Measurements from ENCODE around the gene CNPPD1. TPM values are rescaled to one million over a fixed set of nuclear protein-coding genes. Genes with fewer than 3 reads are reported as not detected.

The CNPPD1 gene
- total RNA-seq (2022) (59.3 and 62.9 TPM in 2 replicates), Bru-seq, nascent RNA (percentile 73 among the genes with signal in this experiment), BruChase-seq, experiment 1, labeled RNA remaining after a 2-hour chase (percentile 81 among the genes with signal in this experiment), BruChase-seq, experiment 2, labeled RNA remaining after a 6-hour chase (percentile 91 among the genes with signal in this experiment)
- long read RNA-seq, transcript CNPPD1-201 (8 exons, 2,060 nt) = major isoform, 126 of 201 reads
- long read RNA-seq, transcript CNPPD1-203 (7 exons, 919 nt) = minor isoform, 5 of 201 reads
- long read RNA-seq, partial matches to known transcripts = 30 of 201 reads
- long read RNA-seq, other reads (novel, unspliced or antisense) = 37 of 201 reads

DNA sequence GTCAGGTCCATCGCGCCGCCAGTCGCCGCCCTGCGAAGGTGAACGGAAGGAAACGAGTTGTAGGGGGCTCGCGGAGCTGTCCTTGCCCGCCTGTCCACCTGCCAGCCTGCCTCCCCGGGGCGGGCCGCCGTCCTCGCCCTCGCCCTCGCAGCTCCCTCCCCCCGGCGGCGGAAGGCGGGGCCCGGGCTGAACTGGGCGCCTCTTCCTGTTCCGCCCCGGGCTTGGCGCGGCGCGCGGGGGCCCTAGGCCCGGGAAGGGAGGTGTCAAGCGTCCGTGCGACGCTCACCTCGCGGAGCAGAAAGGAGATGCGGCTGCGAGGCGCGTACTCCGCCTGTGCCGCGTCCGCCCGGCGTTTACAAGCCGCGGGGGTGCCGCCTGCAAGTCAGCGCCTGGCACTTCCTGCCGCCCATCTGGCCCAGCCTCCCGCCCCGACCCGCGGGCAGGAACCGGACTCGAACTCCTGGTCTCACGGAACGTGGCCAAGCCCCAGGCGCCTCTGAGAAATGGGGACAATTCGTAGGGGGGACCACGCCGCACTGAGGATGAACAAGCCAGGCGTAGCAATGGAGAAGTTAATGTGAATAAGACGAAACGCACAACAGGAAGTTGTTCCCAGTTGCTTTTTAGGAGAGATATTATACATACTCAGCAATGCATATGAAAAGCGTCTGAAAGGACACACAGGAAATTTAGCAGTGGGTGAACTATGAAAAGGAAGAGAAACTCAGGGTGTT, at the start of gene CNPPD1:
Gene CNPPD1, minus strand, starts transcription at position 108 of the 734 bp plus-strand sequence. Its CDS starts 97 bp downstream, at position 11.
- ChIA-PET POLR2A (interaction anchor here (0.6 to 1.4 kb wide), 11 partner anchors 13 to 211 kb away, joined by 3 to 13 read pairs (median 6); partner anchors contain the start of genes ABCB6, DNAJB2, DNPEP and GLB1L), CTCF (interaction anchor here (0.6 to 2.0 kb wide), 9 partner anchors 29 to 210 kb away, joined by 3 to 13 read pairs (median 4); partner anchors contain the start of genes ANKZF1, ATG9A and ZFAND2B)
- Histone ChIP-seq H3K27me3 (replicated peaks; ENCODE audit: control insufficient read depth, insufficient read depth, low read length) (no peaks in the 10 kb centered on the region; the same call in 1 of the 2 replicates), H3K4me1 (peaks cover 12% of the 10 kb centered on the region), H3K9me3 (no peaks in the 10 kb centered on the region), H3K4me3 (ENCODE audit: low read depth, low read length) (peak within 1 kb of the TSS; percentile 93), H3K36me3 (ENCODE audit: control insufficient read depth, insufficient read depth, low read length) (peaks cover 16% of the 10 kb centered on the region)
- H3K27me3 Mint-ChIP-seq (ENCODE audit: insufficient read depth, unreplicated experiment) = no peaks in the 10 kb centered on the region
- DNase-seq = peak; percentile 89 to 94
- BruUV-seq (replicated peaks) = TSS peak; percentile 41
- intact Hi-C loops (cut with micrococcal nuclease; ENCODE audit: unreplicated experiment) = loop anchor here (1.0 to 5.0 kb wide), 4 partner anchors 17 to 210 kb away; partner anchors contain the start of genes ABCB6, DNAJB2, DNPEP and NHEJ1
- H3K9me3 Mint-ChIP-seq (ENCODE audit: unreplicated experiment) = no peaks in the 10 kb centered on the region
- H3K4me3 Mint-ChIP-seq (ENCODE audit: unreplicated experiment) = peak within 1 kb of the TSS; percentile 90
- peaks cover 37% of the 10 kb centered on the region for H3K36me3 Mint-ChIP-seq (ENCODE audit: insufficient read depth, unreplicated experiment)
- peaks cover 18% of the 10 kb centered on the region for H3K4me1 Mint-ChIP-seq (ENCODE audit: low read depth, unreplicated experiment)
- TF ChIP-seq, protein P1, sequence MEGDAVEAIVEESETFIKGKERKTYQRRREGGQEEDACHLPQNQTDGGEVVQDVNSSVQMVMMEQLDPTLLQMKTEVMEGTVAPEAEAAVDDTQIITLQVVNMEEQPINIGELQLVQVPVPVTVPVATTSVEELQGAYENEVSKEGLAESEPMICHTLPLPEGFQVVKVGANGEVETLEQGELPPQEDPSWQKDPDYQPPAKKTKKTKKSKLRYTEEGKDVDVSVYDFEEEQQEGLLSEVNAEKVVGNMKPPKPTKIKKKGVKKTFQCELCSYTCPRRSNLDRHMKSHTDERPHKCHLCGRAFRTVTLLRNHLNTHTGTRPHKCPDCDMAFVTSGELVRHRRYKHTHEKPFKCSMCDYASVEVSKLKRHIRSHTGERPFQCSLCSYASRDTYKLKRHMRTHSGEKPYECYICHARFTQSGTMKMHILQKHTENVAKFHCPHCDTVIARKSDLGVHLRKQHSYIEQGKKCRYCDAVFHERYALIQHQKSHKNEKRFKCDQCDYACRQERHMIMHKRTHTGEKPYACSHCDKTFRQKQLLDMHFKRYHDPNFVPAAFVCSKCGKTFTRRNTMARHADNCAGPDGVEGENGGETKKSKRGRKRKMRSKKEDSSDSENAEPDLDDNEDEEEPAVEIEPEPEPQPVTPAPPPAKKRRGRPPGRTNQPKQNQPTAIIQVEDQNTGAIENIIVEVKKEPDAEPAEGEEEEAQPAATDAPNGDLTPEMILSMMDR (IDR thresholded peaks at IDR 0.05; ENCODE audit: insufficient read depth in 1 of 2, low read depth in 1 of 2, low read length in 1 of 2, severe bottlenecking in 1 of 2, unreplicated experiment in 1 of 2) = no peak
- H3K27ac Mint-ChIP-seq (ENCODE audit: unreplicated experiment) = peak within 1 kb of the TSS; percentile 89

DNA sequence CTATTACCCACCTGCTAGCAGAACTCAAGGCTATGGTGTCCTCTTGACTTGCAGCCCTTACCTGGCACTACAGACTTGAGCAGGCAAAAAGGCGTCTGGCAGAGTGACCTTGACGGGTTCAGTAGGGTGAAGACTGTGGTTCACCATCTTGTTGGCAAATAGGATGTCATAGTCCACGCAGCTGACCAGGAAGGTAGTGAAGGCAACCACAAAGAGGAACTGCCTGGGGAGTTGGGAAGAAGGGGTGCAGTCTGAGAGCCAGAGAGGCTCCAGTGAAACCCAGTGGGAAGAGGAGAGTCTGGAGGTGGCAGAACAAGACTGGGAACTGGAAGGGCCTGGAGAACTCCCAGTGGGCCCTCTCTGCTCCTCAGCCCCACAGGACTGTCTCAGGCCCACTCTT, 48.6 kb upstream of the CNPPD1 start:
- BruUV-seq (replicated peaks) = no TSS peak
- no peak overlapping the region for H3K4me3 Mint-ChIP-seq (ENCODE audit: unreplicated experiment)
- H3K4me1 Mint-ChIP-seq (ENCODE audit: low read depth, unreplicated experiment) = no peaks in the 10 kb centered on the region
- H3K27me3 Mint-ChIP-seq (ENCODE audit: insufficient read depth, unreplicated experiment) = no peaks in the 10 kb centered on the region
- peaks cover 46% of the 10 kb centered on the region for H3K36me3 Mint-ChIP-seq (ENCODE audit: insufficient read depth, unreplicated experiment)
- no peaks in the 10 kb centered on the region for H3K9me3 Mint-ChIP-seq (ENCODE audit: unreplicated experiment)
- no peak overlapping the region for H3K27ac Mint-ChIP-seq (ENCODE audit: unreplicated experiment)
- ChIA-PET CTCF (no interaction called here), POLR2A (no interaction called here)
- Histone ChIP-seq H3K4me1 (no peaks in the 10 kb centered on the region), H3K4me3 (ENCODE audit: low read depth, low read length) (no peak overlapping the region), H3K36me3 (ENCODE audit: control insufficient read depth, insufficient read depth, low read length) (peaks cover 3% of the 10 kb centered on the region; the same call in 1 of the 2 replicates), H3K27me3 (replicated peaks; ENCODE audit: control insufficient read depth, insufficient read depth, low read length) (no peaks in the 10 kb centered on the region), H3K9me3 (no peaks in the 10 kb centered on the region)
- intact Hi-C loops (cut with micrococcal nuclease; ENCODE audit: unreplicated experiment) = no loop called here
- TF ChIP-seq, protein P1 (IDR thresholded peaks at IDR 0.05; ENCODE audit: insufficient read depth in 1 of 2, low read depth in 1 of 2, low read length in 1 of 2, severe bottlenecking in 1 of 2, unreplicated experiment in 1 of 2) = no peak
- DNase-seq = no peak

DNA sequence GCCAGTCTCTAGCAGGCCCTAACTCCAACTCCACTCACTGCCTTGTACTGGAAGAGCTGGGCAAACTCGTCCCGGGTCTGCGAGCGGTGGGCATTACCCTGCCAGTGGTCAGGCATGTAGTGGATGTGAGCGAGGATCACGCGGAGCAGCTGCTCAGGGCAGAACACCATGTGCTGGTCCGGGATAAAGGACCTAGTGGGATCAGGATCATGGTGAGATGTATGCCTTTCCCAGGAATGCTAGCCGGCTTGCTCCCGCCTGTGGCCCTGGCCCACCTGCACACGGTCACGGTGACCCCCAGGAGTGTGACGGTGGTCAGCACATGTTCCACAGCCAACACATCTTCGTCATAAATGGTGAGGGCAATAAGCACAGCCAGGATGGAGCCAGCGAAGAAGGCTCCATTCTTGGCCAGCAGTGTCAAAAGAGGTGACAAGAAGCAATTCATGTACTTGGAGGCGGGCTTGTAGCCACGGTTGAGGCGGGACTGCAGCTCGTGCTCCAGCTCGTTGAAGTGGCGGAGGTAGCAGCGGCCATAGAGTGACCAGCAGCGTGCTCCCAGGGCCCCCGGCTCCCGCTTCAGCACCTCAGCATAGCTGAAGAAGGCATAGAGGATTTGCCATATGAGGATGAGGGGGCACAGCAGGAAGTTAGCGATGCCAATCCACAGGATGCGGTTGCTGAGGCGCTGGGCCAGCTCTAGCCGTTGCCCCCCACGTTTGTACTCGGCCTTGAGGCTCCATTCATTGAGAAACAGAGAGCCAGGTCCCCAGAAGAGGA, 47.3 kb upstream of the CNPPD1 start:
- Mint-ChIP-seq H3K36me3 (ENCODE audit: insufficient read depth, unreplicated experiment) (peaks cover 38% of the 10 kb centered on the region), H3K4me3 (ENCODE audit: unreplicated experiment) (no peak overlapping the region), H3K9me3 (ENCODE audit: unreplicated experiment) (no peaks in the 10 kb centered on the region), H3K27ac (ENCODE audit: unreplicated experiment) (no peak overlapping the region), H3K4me1 (ENCODE audit: low read depth, unreplicated experiment) (no peaks in the 10 kb centered on the region), H3K27me3 (ENCODE audit: insufficient read depth, unreplicated experiment) (no peaks in the 10 kb centered on the region)
- intact Hi-C loops (cut with micrococcal nuclease; ENCODE audit: unreplicated experiment) = no loop called here
- Histone ChIP-seq H3K4me1 (0 out of 2 replicates have a peak, but pooled peaks cover 5% of the 10 kb centered on the region), H3K27me3 (replicated peaks; ENCODE audit: control insufficient read depth, insufficient read depth, low read length) (no peaks in the 10 kb centered on the region), H3K4me3 (ENCODE audit: low read depth, low read length) (no peak overlapping the region), H3K36me3 (ENCODE audit: control insufficient read depth, insufficient read depth, low read length) (peaks cover 3% of the 10 kb centered on the region; the same call in 1 of the 2 replicates), H3K9me3 (no peaks in the 10 kb centered on the region)
- no TSS peak for BruUV-seq (replicated peaks)
- ChIA-PET CTCF (no interaction called here), POLR2A (no interaction called here)
- TF ChIP-seq, protein P1 (IDR thresholded peaks at IDR 0.05; ENCODE audit: insufficient read depth in 1 of 2, low read depth in 1 of 2, low read length in 1 of 2, severe bottlenecking in 1 of 2, unreplicated experiment in 1 of 2) = no peak
- no peak for DNase-seq
